ENCODE data around the gene INTS2. TPM values are rescaled to one million over a fixed set of nuclear protein-coding genes. Genes with fewer than 3 reads are reported as not detected.

INTS2 gene
- total RNA-seq, 2 donors from 2014 or later: 7.6 to 8.2 TPM

DNA sequence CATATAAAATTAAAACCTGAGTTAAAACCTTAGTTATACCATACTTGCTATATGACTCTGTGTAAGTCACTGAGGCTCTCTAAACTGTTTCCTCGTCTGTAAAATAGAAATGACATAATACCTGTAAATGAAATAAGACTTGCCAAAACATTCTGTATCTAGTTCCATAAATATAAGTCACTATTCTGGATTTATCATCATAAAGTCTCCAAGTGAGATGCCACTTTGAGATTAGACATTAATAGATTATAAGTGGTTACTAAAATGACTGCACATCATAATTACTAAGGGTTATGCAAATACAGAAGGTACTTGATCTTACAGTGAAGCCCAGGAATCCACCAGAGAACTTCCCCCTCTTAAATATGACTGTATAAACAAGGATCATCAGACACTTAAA lies 52.5 kb downstream of the INTS2 start:
- no peak overlapping the region for H3K27ac ChIP-seq
- DNase-seq (ENCODE audit: low spot score): no peak
- H3K4me1 ChIP-seq: no peaks in the 10 kb centered on the region
- TF ChIP-seq, protein P1, sequence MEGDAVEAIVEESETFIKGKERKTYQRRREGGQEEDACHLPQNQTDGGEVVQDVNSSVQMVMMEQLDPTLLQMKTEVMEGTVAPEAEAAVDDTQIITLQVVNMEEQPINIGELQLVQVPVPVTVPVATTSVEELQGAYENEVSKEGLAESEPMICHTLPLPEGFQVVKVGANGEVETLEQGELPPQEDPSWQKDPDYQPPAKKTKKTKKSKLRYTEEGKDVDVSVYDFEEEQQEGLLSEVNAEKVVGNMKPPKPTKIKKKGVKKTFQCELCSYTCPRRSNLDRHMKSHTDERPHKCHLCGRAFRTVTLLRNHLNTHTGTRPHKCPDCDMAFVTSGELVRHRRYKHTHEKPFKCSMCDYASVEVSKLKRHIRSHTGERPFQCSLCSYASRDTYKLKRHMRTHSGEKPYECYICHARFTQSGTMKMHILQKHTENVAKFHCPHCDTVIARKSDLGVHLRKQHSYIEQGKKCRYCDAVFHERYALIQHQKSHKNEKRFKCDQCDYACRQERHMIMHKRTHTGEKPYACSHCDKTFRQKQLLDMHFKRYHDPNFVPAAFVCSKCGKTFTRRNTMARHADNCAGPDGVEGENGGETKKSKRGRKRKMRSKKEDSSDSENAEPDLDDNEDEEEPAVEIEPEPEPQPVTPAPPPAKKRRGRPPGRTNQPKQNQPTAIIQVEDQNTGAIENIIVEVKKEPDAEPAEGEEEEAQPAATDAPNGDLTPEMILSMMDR (IDR thresholded peaks at IDR 0.05): no peak
- no peak overlapping the region for H3K4me3 ChIP-seq
- H3K36me3 ChIP-seq: peaks cover 26% of the 10 kb centered on the region
- no peaks in the 10 kb centered on the region for H3K9me3 ChIP-seq
- H3K27me3 ChIP-seq: no peaks in the 10 kb centered on the region

DNA sequence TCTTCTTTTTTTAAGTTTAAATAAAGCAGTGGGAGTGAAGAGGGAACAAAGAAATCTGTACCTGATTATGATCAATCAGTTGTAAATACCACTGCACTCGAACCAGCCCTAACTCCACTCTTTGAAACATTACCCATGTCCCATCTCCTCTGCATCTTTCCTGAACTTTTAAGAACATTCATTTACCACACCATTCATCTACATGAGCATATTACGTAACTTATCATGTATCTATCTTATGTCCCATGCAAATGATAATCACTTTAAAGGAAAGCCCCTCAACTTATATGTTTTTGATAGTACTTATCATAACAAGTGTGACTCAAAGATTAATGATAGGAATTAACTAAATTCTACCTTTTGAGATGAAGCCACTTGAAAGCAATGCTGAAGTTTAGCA lies 53.7 kb downstream of the INTS2 start:
- no peak for DNase-seq (ENCODE audit: low spot score)
- no peaks in the 10 kb centered on the region for H3K27me3 ChIP-seq
- H3K4me1 ChIP-seq: no peaks in the 10 kb centered on the region
- H3K4me3 ChIP-seq: no peak overlapping the region
- H3K9me3 ChIP-seq: no peaks in the 10 kb centered on the region
- TF ChIP-seq, protein P1 (IDR thresholded peaks at IDR 0.05): no peak
- no peak overlapping the region for H3K27ac ChIP-seq
- H3K36me3 ChIP-seq: peaks cover 34% of the 10 kb centered on the region

DNA sequence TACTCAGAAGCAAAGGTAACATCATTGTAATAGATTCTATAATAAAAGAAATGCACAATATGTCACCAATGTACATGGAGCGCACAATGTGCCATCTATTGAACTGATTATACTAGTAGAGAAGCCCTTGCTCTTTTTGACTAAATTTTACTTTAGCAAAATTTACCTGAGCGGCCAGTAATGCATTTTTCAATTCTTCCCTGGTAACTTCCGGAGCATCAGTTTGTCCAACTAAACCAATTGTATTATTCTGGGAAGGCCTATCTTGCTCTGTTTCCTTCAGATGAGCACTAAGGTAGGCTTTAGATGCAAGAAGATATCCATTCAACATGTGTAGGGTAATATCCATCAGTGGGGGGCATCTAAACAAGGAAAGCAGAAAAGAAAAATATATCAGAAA lies 55.7 kb downstream of the INTS2 start:
- peaks cover 37% of the 10 kb centered on the region for H3K36me3 ChIP-seq
- H3K4me1 ChIP-seq: no peaks in the 10 kb centered on the region
- H3K9me3 ChIP-seq: no peaks in the 10 kb centered on the region
- no peak for DNase-seq (ENCODE audit: low spot score)
- TF ChIP-seq, protein P1 (IDR thresholded peaks at IDR 0.05): no peak
- no peak overlapping the region for H3K27ac ChIP-seq
- H3K4me3 ChIP-seq: no peak overlapping the region
- H3K27me3 ChIP-seq: no peaks in the 10 kb centered on the region

DNA sequence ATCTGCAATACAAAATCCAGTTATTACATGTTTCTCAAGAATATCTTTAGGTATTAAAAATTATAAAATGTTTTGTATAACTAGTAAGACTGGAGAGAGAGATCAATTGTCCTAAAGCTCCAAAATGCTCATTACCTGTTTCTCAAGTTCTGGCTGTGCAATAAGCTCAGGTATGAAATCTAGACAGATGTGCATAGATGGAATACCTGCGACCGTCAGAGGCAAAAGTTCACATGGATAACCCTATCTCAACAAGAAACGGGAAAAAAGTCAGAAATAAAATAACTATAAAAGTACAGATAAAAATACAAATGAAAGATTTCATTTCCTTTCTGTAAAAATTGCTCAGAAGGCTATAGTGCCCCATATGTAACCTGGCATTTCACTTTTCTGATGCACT lies 58.6 kb downstream of the INTS2 start:
- Histone ChIP-seq H3K36me3 (peaks cover 27% of the 10 kb centered on the region), H3K4me3 (no peak overlapping the region), H3K27ac (no peak overlapping the region), H3K27me3 (no peaks in the 10 kb centered on the region), H3K9me3 (no peaks in the 10 kb centered on the region), H3K4me1 (no peaks in the 10 kb centered on the region)
- TF ChIP-seq, protein P1 (IDR thresholded peaks at IDR 0.05): no peak
- no peak for DNase-seq (ENCODE audit: low spot score)

DNA sequence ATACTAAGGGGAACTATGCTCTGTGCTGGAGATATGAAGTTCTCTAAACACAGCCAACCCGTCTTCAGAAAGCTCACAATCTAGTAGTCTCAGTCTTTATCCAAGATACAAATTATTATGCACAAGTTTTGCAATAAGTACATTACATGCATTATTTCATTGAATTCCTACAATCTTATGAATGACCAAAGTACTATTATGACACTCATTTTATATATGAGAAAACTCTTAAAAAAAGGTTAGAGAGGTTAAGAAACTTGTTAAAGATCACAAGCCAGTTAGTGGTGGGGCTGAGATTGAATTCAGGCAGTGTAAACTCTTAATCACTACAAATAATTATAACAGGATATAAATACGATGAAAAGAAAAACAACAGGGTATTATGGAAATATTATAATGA lies 59.7 kb downstream of the INTS2 start:
- no peaks in the 10 kb centered on the region for H3K9me3 ChIP-seq
- no peak overlapping the region for H3K27ac ChIP-seq
- no peak overlapping the region for H3K4me3 ChIP-seq
- H3K27me3 ChIP-seq: no peaks in the 10 kb centered on the region
- no peaks in the 10 kb centered on the region for H3K4me1 ChIP-seq
- TF ChIP-seq, protein P1 (IDR thresholded peaks at IDR 0.05): no peak
- DNase-seq (ENCODE audit: low spot score): no peak
- H3K36me3 ChIP-seq: peaks cover 27% of the 10 kb centered on the region

DNA sequence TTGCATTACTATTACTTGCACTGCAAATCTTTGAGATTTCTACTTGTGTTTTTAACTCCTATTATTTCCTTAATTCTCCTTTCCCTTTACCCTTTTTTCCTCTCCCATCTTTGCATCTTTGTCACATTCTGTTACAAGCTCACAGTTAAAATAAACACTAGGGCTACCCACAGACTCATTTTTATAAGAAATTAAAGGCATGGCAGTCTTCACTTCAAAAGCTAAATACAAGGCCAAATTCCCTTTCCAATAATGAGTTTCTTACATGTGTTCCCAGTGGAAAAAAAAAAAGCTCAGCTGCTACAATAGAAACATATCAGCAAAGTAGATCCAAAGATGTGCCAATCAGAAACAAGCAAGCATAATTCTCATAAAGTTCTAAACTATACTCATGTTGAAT lies 60.7 kb downstream of the INTS2 start:
- TF ChIP-seq, protein P1 (IDR thresholded peaks at IDR 0.05): no peak
- Histone ChIP-seq H3K9me3 (no peaks in the 10 kb centered on the region), H3K27ac (no peak overlapping the region), H3K36me3 (peaks cover 27% of the 10 kb centered on the region), H3K27me3 (no peaks in the 10 kb centered on the region), H3K4me3 (no peak overlapping the region), H3K4me1 (peaks cover 0 to 5% of the 10 kb centered on the region in 2 donors)
- DNase-seq (ENCODE audit: low spot score): no peak

All from right atrium auricular region (tissue), 2 donors.